H1 (cell line): ENCODE results near the gene RNASE1. TPM values are rescaled to one million over a fixed set of nuclear protein-coding genes. Genes with fewer than 3 reads are reported as not detected.

ENCODE experiments used
- CTCF ChIA-PET: fragments of 300-600 bp; sonication (Branson Sonifier 250); formaldehyde crosslinking; loops from one replicate; lab custom pipeline; 2021; ENCODE audit not compliant: partially characterized antibody; lab: Charles Lee
- POLR2A ChIA-PET: fragments of 300-600 bp; sonication (Branson Sonifier 250); formaldehyde crosslinking; loops from one replicate; lab custom pipeline; 2021; ENCODE audit warnings: inconsistent platforms; ENCODE audit not compliant: partially characterized antibody; lab: Charles Lee
- DNase-seq, 2 experiments: peaks; one replicate each; pipeline versions ENCODE4 v3.0.0 to v3.0.0-alpha.2; 2010 to 2022; ENCODE audit warnings: low spot score in 2 of 2, low read depth in 1 of 2, mixed read lengths in 1 of 2
- FAIRE-seq: peaks from 2 replicates; lab custom pipeline; 2011; peaks lifted over from hg19 to GRCh38; lab: Jason Lieb, UNC
- H2AFZ ChIP-seq: 2 replicates; pipeline ENCODE4 v1.8.1; 2012; ENCODE audit warnings: low read length, inconsistent platforms
- H2AK5ac ChIP-seq: 2 replicates; pipeline ENCODE4 v1.6.1; 2013; ENCODE audit warnings: low read depth, low read length
- H2BK120ac ChIP-seq: replicated peaks from 2 replicates; pipeline ENCODE3; 2013; ENCODE audit warnings: low read depth, low read length, inconsistent platforms
- H2BK12ac ChIP-seq: 2 replicates; pipeline ENCODE4 v1.6.1; 2013; ENCODE audit warnings: low read depth, low read length
- H2BK15ac ChIP-seq: 2 replicates; pipeline ENCODE4 v1.6.1; 2013; ENCODE audit warnings: low read length
- H2BK20ac ChIP-seq: 2 replicates; pipeline ENCODE4 v1.6.1; 2013; ENCODE audit warnings: low read length
- H2BK5ac ChIP-seq: 2 replicates; pipeline ENCODE4 v1.6.1; 2013; ENCODE audit warnings: low read depth, low read length
- H3K14ac ChIP-seq: 2 replicates; pipeline ENCODE4 v1.6.1; 2013; ENCODE audit warnings: inconsistent platforms; ENCODE audit not compliant: insufficient read length
- H3K18ac ChIP-seq: 2 replicates; pipeline ENCODE4 v1.6.1; 2013; ENCODE audit warnings: low read length; ENCODE audit errors: extremely low read depth
- H3K23ac ChIP-seq: 2 replicates; pipeline ENCODE4 v1.6.1; 2013; ENCODE audit warnings: inconsistent platforms; ENCODE audit not compliant: insufficient read length
- H3K23me2 ChIP-seq: 2 replicates; pipeline ENCODE4 v1.6.1; 2013; ENCODE audit warnings: low read depth, low read length
- H3K27ac ChIP-seq: 2 replicates; pipeline ENCODE4 v1.6.1; 2011; ENCODE audit warnings: low read depth, low read length, inconsistent platforms
- H3K27me3 ChIP-seq, 4 experiments: replicated peaks in 1 of 4; 1 replicate in 1 of 4; 2 replicates in 3 of 4; pipeline versions ENCODE4 v1.6.1 to v1.8.1; 2011 to 2013; ENCODE audit warnings: low read length in 3 of 4, mild to moderate bottlenecking in 3 of 4, inconsistent platforms in 2 of 4, mixed read lengths in 2 of 4, moderate library complexity in 1 of 4; ENCODE audit not compliant: control insufficient read depth in 3 of 4, insufficient read depth in 3 of 4; ENCODE audit errors: extremely low read depth in 1 of 4
- H3K36me3 ChIP-seq, 4 experiments: 2 replicates each; pipeline versions ENCODE4 v1.6.1 to v1.8.1; 2011 to 2013; ENCODE audit warnings: mild to moderate bottlenecking in 4 of 4, low read length in 3 of 4, moderate library complexity in 2 of 4, control low read depth in 1 of 4, inconsistent platforms in 1 of 4; ENCODE audit not compliant: insufficient read depth in 4 of 4, control insufficient read depth in 2 of 4
- H3K4ac ChIP-seq: replicated peaks from 2 replicates; pipeline ENCODE3; 2013; ENCODE audit warnings: low read length, low read depth, mixed read lengths, inconsistent platforms; ENCODE audit not compliant: insufficient read length
- H3K4me1 ChIP-seq, 4 experiments: replicated peaks in 1 of 4; 1 replicate in 1 of 4; 2 replicates in 3 of 4; pipeline versions ENCODE4 v1.6.1 to v1.8.1; 2011 to 2013; ENCODE audit warnings: low read length in 3 of 4, inconsistent platforms in 2 of 4, mixed read lengths in 1 of 4; ENCODE audit not compliant: insufficient read depth in 4 of 4, control insufficient read depth in 3 of 4
- H3K4me2 ChIP-seq, 2 experiments: 2 replicates each; pipeline versions ENCODE4 v1.6.1 to v1.8.1; 2011 to 2013; ENCODE audit warnings: low read depth in 2 of 2, low read length in 2 of 2, control low read depth in 1 of 2, inconsistent platforms in 1 of 2, mild to moderate bottlenecking in 1 of 2; ENCODE audit not compliant: insufficient read depth in 1 of 2
- H3K4me3 ChIP-seq, 4 experiments: fragments of 200-600, 300-600 bp in 1 of 4; sonication (generic), shearing (Covaris generic), sonication (Bioruptor Twin) in 1 of 4; 2 replicates each; pipeline versions ENCODE4 v1.5.1 to v1.8.1; 2011 to 2016; ENCODE audit warnings: low read length in 4 of 4, low read depth in 3 of 4, control low read depth in 2 of 4, inconsistent platforms in 2 of 4, mild to moderate bottlenecking in 2 of 4, mixed read lengths in 1 of 4, moderate library complexity in 1 of 4; ENCODE audit not compliant: insufficient read depth in 2 of 4; ENCODE audit errors: extremely low read depth in 1 of 4
- H3K56ac ChIP-seq: replicated peaks from 2 replicates; pipeline ENCODE3; 2013; ENCODE audit warnings: low read depth, mild to moderate bottlenecking, mixed read lengths, low read length, inconsistent platforms; ENCODE audit not compliant: insufficient read length
- H3K79me1 ChIP-seq: 2 replicates; pipeline ENCODE4 v1.6.1; 2013; ENCODE audit warnings: low read depth, low read length, control low read depth
- H3K79me2 ChIP-seq, 2 experiments: 2 replicates each; pipeline versions ENCODE4 v1.6.1 to v1.8.1; 2012 to 2013; ENCODE audit warnings: low read length in 2 of 2, mild to moderate bottlenecking in 2 of 2, inconsistent platforms in 1 of 2; ENCODE audit not compliant: insufficient read depth in 2 of 2, control insufficient read depth in 1 of 2
- H3K9ac ChIP-seq, 4 experiments: replicated peaks in 1 of 4; 1 replicate in 1 of 4; 2 replicates in 3 of 4; pipeline versions ENCODE4 v1.6.1 to v1.8.1; 2011 to 2013; ENCODE audit warnings: low read depth in 3 of 4, low read length in 3 of 4, control low read depth in 2 of 4, mild to moderate bottlenecking in 2 of 4, moderate library complexity in 2 of 4, inconsistent platforms in 1 of 4; ENCODE audit errors: extremely low read depth in 1 of 4
- H3K9me3 ChIP-seq, 2 experiments: 2 replicates each; pipeline versions ENCODE4 v1.6.1 to v1.8.1; 2012 to 2013; ENCODE audit warnings: mild to moderate bottlenecking in 2 of 2, moderate library complexity in 2 of 2, control low read depth in 1 of 2, inconsistent platforms in 1 of 2, low read depth in 1 of 2, low read length in 1 of 2, mixed read lengths in 1 of 2; ENCODE audit not compliant: insufficient read depth in 2 of 2
- H4K20me1 ChIP-seq, 2 experiments: replicated peaks in 1 of 2; 2 replicates each; pipeline versions ENCODE3 to v1.8.1; 2011 to 2013; ENCODE audit warnings: inconsistent platforms in 2 of 2, low read length in 2 of 2, mild to moderate bottlenecking in 1 of 2; ENCODE audit not compliant: insufficient read depth in 2 of 2, control insufficient read depth in 1 of 2
- H4K5ac ChIP-seq: 2 replicates; pipeline ENCODE4 v1.6.1; 2013; ENCODE audit warnings: low read length, low read depth, mixed read lengths, inconsistent platforms; ENCODE audit not compliant: insufficient read length
- H4K8ac ChIP-seq: 2 replicates; pipeline ENCODE4 v1.8.0; 2013; ENCODE audit warnings: mild to moderate bottlenecking, moderate library complexity, low read length, inconsistent platforms; ENCODE audit not compliant: insufficient read depth; ENCODE audit errors: extremely low read depth
- H4K91ac ChIP-seq: replicated peaks from 2 replicates; pipeline ENCODE3; 2013; ENCODE audit warnings: low read length, mixed read lengths, inconsistent platforms; ENCODE audit not compliant: insufficient read length
- POLR2A ChIP-seq, 2 experiments: IDR thresholded peaks; 1 replicate in 1 of 2; 2 replicates in 1 of 2; pipeline ENCODE4 v1.6.1; 2011; ENCODE audit warnings: low read depth in 2 of 2, low read length in 2 of 2, mild to moderate bottlenecking in 2 of 2; ENCODE audit errors: control extremely low read depth in 1 of 2
- RFX5 ChIP-seq: IDR thresholded peaks from 2 replicates; pipeline ENCODE4 v1.6.1; 2011; ENCODE audit warnings: low read depth, low read length, improper control_type of control experiment, borderline replicate concordance
- SUZ12 ChIP-seq: fragments of 200-600 bp; sonication (generic); IDR thresholded peaks from 2 replicates; pipeline ENCODE4 v1.6.1; 2012; ENCODE audit warnings: mild to moderate bottlenecking, inconsistent platforms, low read length, moderate library complexity, mixed read lengths
- ZNF274 ChIP-seq: IDR thresholded peaks from 2 replicates; pipeline ENCODE4 v1.7.0; 2012; ENCODE audit warnings: low read length, borderline replicate concordance; ENCODE audit errors: extremely low read depth
- WGBS, 2 experiments: shearing (Covaris generic) in 1 of 2; methylation state at CpG; one replicate each; pipeline versions ENCODE4 v1.1.6 to v1.1.7; 2013 to 2015; ENCODE audit warnings: low lambda C conversion rate in 2 of 2, mixed read lengths in 2 of 2, inconsistent platforms in 1 of 2, low coverage in 1 of 2, missing lambda C conversion rate in 1 of 2; ENCODE audit not compliant: insufficient replicate concordance in 2 of 2, insufficient coverage in 1 of 2, insufficient read length in 1 of 2; ENCODE audit errors: extremely low coverage in 1 of 2, missing lambda C conversion rate in 1 of 2; 5-methylcytosine and 5-hydroxymethylcytosine counted together
- polyA plus RNA-seq, 7 experiments: library from polyadenylated mRNA; depleted of rRNA in 3 of 7; stranded (reverse) in 5 of 7; unstranded in 2 of 7; fragments of >200 nt in 5 of 7; fragments of 200-250 nt in 2 of 7; gene quantifications; 1 replicate in 5 of 7; 2 replicates in 1 of 7; 4 replicates in 1 of 7; pipeline versions ENCODE4 v1.2.1 to v1.2.3, GENCODE V29; 2011 to 2013; ENCODE audit warnings: missing spikeins in 2 of 7, mixed read lengths in 2 of 7
- total RNA-seq: library from RNA; stranded (reverse); fragmentation: NEBNext Ultra II Directional; extraction: Animal tissue kit (Norgen Biotek cat#: 25700); gene quantifications from 2 replicates; pipeline ENCODE4 v1.2.1, GENCODE V29; 2021

The RNASE1 gene
- total and polyA plus RNA-seq, 2 of the 8 experiments (the other 6 are each of a cell fraction or from before 2014, with no cell fraction given) = 2.2 to 13.4 TPM

DNA sequence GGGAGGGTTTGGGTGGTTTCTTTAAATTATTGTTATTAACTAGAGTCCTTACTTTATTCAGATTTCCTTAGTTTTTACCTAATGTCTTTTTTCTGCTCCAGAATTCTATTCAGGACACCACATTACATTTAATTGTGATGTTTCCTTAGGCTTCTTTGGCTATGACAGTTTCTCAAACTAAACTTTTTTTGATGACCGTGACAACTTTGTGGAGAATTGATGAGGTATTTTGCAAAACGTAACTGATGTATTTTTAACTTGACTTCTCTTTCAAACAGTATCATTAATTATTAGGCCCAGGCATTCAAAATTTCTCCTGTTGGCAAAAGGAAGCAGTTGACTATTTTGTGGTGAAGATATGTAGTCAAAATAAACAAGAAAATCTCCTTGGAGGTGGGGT lies 11.0 kb downstream of the RNASE1 start:
- Histone ChIP-seq H3K18ac (no peak overlapping the region), H2BK12ac (no peak overlapping the region), H3K79me2 (no peaks in the 10 kb centered on the region), H3K23me2 (no peaks in the 10 kb centered on the region), H2BK5ac (no peak overlapping the region), H2AFZ (no peak overlapping the region), H3K27me3 (no peaks in the 10 kb centered on the region), H3K9me3 (no peaks in the 10 kb centered on the region), H3K4me1 (peaks cover 0 to 2% (median 0%) of the 10 kb centered on the region in 4 experiments; a peak in 1 of 7 replicates), H3K27ac (no peak overlapping the region), H3K79me1 (no peaks in the 10 kb centered on the region), H3K4ac (no peak overlapping the region), H3K4me2 (no peak overlapping the region), H4K5ac (no peak overlapping the region), H3K23ac (no peak overlapping the region), H2BK15ac (no peak overlapping the region), H3K14ac (no peak overlapping the region), H4K20me1 (no peaks in the 10 kb centered on the region), H2BK120ac (no peak overlapping the region), H2BK20ac (no peak overlapping the region), H4K91ac (no peak overlapping the region), H3K9ac (no peak overlapping the region), H3K4me3 (no peak overlapping the region), H4K8ac (no peak overlapping the region), H3K56ac (no peak overlapping the region), H2AK5ac (no peak overlapping the region), H3K36me3 (no peaks in the 10 kb centered on the region)
- ChIA-PET POLR2A (no interaction called here), CTCF (interaction anchor here (0.9 kb wide), 1 partner anchor 95 kb away, joined by 3 read pairs; no protein-coding TSS in a partner anchor)
- DNase-seq = no peak
- FAIRE-seq = no peak
- WGBS, 2 experiments = 92% methylated on average over 2 of the region's 2 CpGs; no CpG with 5 or more reads in 1 of the 2 experiments
- TF ChIP-seq RFX5 = no peak
- no peak for TF ChIP-seq POLR2A (IDR thresholded peaks at IDR 0.05; ENCODE audit: control extremely low read depth in 1 of 2, low read depth in 2 of 2, low read length in 2 of 2)
- no peak for TF ChIP-seq ZNF274
- no peak for TF ChIP-seq SUZ12
